ENCODE results near the gene FADS6.
"Not testable (repeated sequence)": the region's sequence is repeated elsewhere in the genome, so short reads cannot be mapped to it uniquely, and the experiment has no call there.

The FADS6 gene

DNA sequence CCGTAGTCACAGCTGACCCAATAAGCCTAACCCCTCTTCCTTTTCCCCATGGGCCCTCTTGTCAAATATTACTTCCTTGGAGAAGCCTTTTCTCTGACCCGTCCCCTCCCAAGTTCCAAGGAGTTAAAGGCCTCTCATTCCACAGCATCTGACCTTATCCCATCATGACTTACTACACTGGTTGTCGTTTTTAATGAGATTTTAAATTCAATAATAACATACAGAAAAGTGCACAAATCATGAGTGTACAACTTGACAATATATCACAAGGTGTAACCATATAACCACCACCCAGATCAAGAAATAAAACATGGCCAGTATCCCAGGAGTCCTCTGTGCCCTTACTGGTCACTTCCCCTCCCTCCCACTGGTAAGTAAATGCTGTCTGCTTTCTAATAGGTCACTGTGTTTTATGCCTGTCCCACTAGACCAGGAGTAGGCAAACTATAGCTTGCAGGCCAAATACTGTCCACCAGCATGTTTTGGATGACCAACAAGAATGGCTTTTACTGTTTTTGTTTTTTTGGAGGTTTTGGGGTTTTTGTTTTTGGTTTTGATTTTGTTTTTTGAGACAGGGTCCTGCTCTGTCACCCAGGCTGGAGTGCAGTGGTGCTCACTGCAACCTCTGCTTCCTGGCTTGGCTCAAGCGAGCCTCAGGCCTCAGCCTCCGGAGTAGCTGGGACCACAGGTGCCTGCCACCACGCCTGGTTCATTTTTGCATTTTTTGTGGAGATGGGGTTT, 19.4 kb downstream of the FADS6 start:
- Histone ChIP-seq H2AFZ (ENCODE audit: low read depth, low read length) (peak overlapping the region; percentile 42), H3K4me3 (ENCODE audit: low read length) (peak overlapping the region; percentile 86), H3K36me3 (ENCODE audit: insufficient read depth, low read length) (no peaks in the 10 kb centered on the region), H3K9me3 (ENCODE audit: low read length) (no peaks in the 10 kb centered on the region), H3K27me3 (ENCODE audit: insufficient read depth, low read length) (peaks cover 24% of the 10 kb centered on the region), H3K4me1 (ENCODE audit: insufficient read depth, low read length) (peaks cover 19% of the 10 kb centered on the region)

DNA sequence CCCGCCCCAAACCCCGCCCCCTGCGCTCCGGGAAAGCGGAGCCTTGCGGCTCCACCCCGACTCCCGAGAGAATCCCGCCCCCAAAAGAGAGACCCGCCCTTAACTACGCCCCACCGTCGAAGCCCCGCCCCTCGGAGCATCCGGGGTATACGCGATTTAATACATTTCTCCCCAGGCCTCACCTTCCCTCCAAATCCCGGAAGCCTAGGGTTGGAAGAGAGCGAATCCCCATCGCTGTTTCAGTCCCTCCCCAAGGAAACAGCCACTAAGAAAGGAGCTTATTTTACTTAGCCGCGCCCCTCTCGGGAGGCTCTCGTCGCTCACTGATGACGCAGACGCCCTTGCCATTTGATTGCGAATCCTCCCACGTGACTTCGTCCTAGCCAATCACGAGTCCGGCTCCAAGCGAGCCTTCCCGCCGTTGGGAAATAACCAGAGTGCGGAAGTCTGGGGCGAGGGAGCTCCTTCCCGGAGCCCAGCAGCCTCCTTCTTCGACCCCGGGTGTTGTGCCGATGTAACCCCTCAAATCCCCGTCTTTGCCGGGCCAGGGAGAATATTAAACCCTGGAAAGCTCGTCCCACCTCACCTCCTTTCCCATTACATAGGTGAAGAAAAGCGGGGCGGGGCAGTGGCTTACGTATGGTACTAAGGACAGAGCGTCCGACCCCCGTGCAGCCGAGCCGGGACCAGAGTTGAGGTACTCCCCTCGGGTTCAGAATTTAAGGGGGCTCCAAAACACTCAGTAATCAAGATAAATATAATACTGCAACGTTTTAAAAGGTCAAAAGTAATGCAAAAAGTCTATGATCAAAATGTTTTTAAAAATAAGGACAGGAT, 20.2 kb downstream of the FADS6 start:
- Histone ChIP-seq H3K36me3 (ENCODE audit: insufficient read depth, low read length) (peaks cover 3% of the 10 kb centered on the region), H3K4me3 (ENCODE audit: low read length) (peak overlapping the region; percentile 98), H2AFZ (ENCODE audit: low read depth, low read length) (peak overlapping the region; percentile 42), H3K27me3 (ENCODE audit: insufficient read depth, low read length) (peaks cover 16% of the 10 kb centered on the region), H3K9me3 (ENCODE audit: low read length) (no peaks in the 10 kb centered on the region), H3K4me1 (ENCODE audit: insufficient read depth, low read length) (peaks cover 19% of the 10 kb centered on the region)

DNA sequence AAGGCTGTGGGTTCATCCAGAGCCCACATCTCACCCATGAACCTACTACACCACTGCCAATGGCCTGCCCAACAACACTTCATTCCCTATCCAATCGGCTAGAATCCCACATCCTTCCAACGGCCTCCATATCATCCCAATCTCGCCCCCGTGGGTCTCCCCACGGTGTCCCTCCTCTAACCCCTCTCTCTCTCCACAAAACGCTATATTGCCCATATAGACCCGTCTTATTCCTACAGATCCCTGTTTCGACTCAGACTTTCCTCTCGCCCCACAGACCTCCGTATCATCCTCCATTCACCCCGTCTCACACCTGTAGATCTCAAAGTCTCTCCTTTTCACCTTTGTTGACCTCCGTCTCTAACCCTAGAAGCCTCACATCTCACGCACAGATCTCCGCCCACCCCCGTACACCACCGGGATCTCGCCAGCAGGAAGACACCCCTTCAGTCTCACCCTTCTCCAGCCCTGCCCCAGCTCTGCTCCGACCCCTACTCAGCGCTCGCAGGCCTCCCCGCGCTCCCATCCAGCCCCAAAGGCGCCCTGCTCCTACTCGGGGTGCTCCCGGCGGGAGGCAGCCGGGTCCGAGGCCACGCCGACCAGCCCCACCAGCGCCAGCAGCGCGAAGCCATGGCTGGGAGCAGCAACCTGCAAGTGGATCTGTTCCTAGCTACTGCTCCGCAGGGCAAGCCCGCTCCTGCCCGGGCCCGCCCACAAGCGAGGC, 21.0 kb downstream of the FADS6 start, which contains the start of gene FDXR:
TSS of gene FDXR (minus strand) at position 682 of the 724 bp plus-strand sequence. CDS start at position 632, 50 bp downstream.
- Histone ChIP-seq H2AFZ (ENCODE audit: low read depth, low read length) (peak within 1 kb of the TSS; percentile 78), H3K9me3 (ENCODE audit: low read length) (no peaks in the 10 kb centered on the region), H3K4me1 (ENCODE audit: insufficient read depth, low read length) (peaks cover 19% of the 10 kb centered on the region), H3K4me3 (ENCODE audit: low read length) (peak within 1 kb of the TSS; percentile 98), H3K36me3 (ENCODE audit: insufficient read depth, low read length) (peaks cover 5% of the 10 kb centered on the region), H3K27me3 (ENCODE audit: insufficient read depth, low read length) (peaks cover 9% of the 10 kb centered on the region)

DNA sequence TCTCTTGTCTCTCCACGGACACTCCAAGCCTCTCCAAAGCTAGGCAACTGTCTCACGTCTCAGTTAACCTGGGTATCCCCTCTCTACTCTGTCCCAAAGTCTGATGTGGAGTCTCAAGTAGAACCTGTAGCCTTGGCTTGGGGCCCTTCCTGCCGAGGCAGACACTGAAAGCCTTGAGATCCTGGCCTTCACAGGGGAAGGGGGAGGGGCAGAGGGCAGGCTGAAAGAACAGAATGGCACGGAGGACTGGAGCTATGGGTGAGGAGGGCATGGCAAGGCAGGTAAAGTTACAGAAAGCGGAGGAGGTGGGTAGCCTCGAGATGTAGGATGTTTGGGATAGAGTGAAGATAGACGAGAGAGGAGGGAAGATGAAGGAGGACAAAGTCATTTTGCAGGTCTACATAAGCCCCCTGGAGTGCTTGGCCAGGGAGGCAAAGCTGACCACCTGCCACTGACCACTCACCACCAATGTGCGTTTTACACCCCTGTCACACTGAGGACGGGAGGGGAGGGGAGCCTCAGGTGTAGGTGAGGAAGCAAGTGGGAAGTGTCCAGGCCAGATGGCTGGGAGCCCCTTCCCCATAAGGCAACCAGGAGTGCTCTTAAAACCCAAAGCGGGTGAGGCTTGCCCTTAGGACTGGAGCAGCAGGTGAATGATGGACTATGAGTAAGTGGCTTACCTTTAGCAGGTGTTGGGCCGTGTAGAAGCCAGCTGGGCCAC, 21.9 kb downstream of the FADS6 start:
- Histone ChIP-seq H2AFZ (ENCODE audit: low read depth, low read length) (no peak overlapping the region), H3K27me3 (ENCODE audit: insufficient read depth, low read length) (peaks cover 3% of the 10 kb centered on the region), H3K9me3 (ENCODE audit: low read length) (no peaks in the 10 kb centered on the region), H3K4me3 (ENCODE audit: low read length) (peak overlapping the region; percentile 98), H3K36me3 (ENCODE audit: insufficient read depth, low read length) (peaks cover 7% of the 10 kb centered on the region), H3K4me1 (ENCODE audit: insufficient read depth, low read length) (peaks cover 19% of the 10 kb centered on the region)

DNA sequence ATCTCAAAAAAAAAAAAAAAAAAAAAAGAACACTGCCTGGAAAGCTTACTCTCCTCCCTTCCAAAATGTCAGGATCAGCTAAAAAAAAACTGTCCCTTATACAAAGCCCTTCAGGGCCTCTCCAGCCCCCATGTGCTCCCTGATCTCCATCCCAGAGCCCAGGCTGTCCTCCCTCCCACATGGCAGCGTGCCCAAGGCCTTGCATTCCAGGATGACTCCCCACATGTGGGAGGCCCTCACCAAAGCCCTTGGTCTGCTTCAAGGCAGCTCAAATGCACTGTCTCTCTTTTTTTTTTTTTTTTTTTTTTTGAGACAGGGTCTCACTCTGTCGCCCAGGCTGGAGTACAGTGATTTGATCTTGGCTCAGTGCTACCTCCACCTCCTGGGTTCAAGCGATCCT, 22.9 kb downstream of the FADS6 start:
- peaks cover 19% of the 10 kb centered on the region for H3K4me1 ChIP-seq (ENCODE audit: insufficient read depth, low read length)

DNA sequence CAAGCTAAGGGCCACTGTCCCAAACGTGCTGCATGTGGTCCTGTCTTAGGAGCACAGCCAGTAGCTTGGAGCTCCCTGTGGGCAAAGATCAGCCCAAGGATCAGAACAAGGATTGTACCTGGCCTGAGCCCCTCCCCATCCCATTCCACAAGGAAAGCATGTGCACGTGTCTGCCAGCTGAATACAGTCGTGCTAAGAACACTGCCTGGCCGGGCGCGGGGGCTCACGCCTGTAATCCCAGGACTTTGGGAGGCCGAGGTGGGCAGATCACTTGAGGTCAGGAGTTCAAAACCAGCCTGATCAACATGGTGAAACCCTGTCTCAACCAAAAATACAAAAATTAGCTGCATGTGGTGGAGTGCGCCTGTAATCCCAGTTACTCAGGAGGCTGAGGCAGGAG, 23.4 kb downstream of the FADS6 start:
- H3K4me3 ChIP-seq (ENCODE audit: low read length); H2AFZ ChIP-seq (ENCODE audit: low read depth, low read length); H3K36me3 ChIP-seq (ENCODE audit: insufficient read depth, low read length); H3K27me3 ChIP-seq (ENCODE audit: insufficient read depth, low read length); H3K9me3 ChIP-seq (ENCODE audit: low read length): not testable (repeated sequence)
- H3K4me1 ChIP-seq (ENCODE audit: insufficient read depth, low read length) = peaks cover 19% of the 10 kb centered on the region

More for the DNA sequence above, 22.9 kb downstream of the FADS6 start:
- H3K36me3 ChIP-seq (ENCODE audit: insufficient read depth, low read length) = peaks cover 7% of the 10 kb centered on the region
- H3K9me3 ChIP-seq (ENCODE audit: low read length) = no peaks in the 10 kb centered on the region
- no peak overlapping the region for H2AFZ ChIP-seq (ENCODE audit: low read depth, low read length)
- H3K27me3 ChIP-seq (ENCODE audit: insufficient read depth, low read length) = no peaks in the 10 kb centered on the region
- no peak overlapping the region for H3K4me3 ChIP-seq (ENCODE audit: low read length)

- Histone ChIP-seq H2AFZ (ENCODE audit: low read depth, low read length) (no peak overlapping the region), H3K27me3 (ENCODE audit: insufficient read depth, low read length) (no peaks in the 10 kb centered on the region), H3K4me3 (ENCODE audit: low read length) (no peak overlapping the region), H3K36me3 (ENCODE audit: insufficient read depth, low read length) (peaks cover 7% of the 10 kb centered on the region), H3K9me3 (ENCODE audit: low read length) (no peaks in the 10 kb centered on the region), H3K4me1 (ENCODE audit: insufficient read depth, low read length) (peaks cover 17% of the 10 kb centered on the region)
Observed at GRCh38 chr17:74868908-74869255, 24.6 kb downstream of the FADS6 start.

GRCh38 chr17:74868251-74868907, 25.1 kb downstream of the FADS6 start:
- Histone ChIP-seq H3K36me3 (ENCODE audit: insufficient read depth, low read length) (peaks cover 10% of the 10 kb centered on the region), H3K27me3 (ENCODE audit: insufficient read depth, low read length) (no peaks in the 10 kb centered on the region), H3K9me3 (ENCODE audit: low read length) (no peaks in the 10 kb centered on the region), H2AFZ (ENCODE audit: low read depth, low read length) (no peak overlapping the region), H3K4me1 (ENCODE audit: insufficient read depth, low read length) (peaks cover 15% of the 10 kb centered on the region), H3K4me3 (ENCODE audit: low read length) (no peak overlapping the region)

DNA sequence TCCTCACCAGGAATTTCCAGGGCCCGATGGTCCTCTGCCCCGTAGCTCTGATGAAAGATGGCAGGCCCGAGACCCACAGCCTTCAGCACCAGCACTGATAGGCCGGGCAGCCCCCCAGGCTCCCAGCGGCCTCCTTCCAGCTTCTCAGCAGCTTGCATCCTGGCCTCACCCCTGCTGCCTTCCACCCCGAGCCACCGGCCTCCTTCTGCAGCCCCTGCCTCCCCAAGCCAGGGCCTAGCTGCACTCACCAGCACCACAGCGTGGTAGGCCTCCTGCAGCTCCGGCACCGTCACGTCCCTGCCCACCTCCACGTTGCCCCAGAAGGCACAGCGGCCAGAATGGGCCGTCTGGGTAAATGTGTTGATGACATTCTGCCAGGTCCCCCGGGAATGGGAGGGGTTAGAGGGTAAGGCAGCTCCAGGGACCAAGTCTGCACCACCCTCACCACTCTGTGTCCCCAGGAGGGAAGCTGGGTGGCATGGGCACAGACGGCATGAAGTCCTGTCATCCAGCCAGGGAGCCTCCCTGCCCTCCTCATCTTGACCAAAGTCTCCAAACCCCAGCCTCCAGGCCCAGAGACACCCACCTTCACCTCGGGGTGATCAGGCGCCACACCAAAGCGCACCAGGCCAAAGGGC, 27.1 kb downstream of the FADS6 start:
- peaks cover 10% of the 10 kb centered on the region for H3K36me3 ChIP-seq (ENCODE audit: insufficient read depth, low read length)
- H2AFZ ChIP-seq (ENCODE audit: low read depth, low read length) = no peak overlapping the region

DNA sequence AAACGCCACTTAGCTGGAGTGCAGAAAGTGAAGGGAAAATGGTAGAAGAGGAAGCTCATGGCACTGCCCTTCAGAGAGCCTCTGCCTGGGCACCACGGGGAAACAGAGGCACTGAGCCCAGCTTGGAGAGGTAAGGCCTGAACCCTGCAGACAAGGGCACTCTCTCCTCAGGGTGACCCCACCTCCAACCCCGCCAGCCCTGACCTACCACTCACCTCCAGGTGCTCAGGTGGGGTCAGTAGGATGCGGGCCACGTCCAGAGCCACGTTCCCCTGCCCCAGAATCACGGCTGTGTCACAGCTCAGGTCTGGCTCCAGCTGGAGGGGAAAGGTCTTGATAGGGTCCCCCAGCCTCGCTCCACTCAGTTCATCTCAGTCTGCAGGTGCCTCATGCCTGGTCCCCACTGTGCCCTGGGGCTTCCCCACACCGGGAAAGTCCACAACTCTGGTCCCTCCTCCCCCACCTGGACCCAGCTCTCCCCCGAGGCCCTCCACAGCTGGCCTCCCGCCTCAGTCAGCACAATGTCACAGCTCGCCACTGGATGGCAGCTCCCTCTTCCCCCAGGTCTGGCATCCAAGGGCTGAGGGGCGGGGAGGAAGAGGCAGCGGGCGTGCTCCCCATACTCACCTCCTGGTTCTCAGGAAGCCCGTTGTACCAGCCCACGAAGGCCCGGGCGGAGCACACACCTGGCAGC, 27.8 kb downstream of the FADS6 start:
- no peaks in the 10 kb centered on the region for H3K9me3 ChIP-seq (ENCODE audit: low read length)
- peaks cover 11% of the 10 kb centered on the region for H3K27me3 ChIP-seq (ENCODE audit: insufficient read depth, low read length)
- peaks cover 9% of the 10 kb centered on the region for H3K4me1 ChIP-seq (ENCODE audit: insufficient read depth, low read length)
- H3K36me3 ChIP-seq (ENCODE audit: insufficient read depth, low read length) = peaks cover 10% of the 10 kb centered on the region
- H2AFZ ChIP-seq (ENCODE audit: low read depth, low read length) = no peak overlapping the region
- H3K4me3 ChIP-seq (ENCODE audit: low read length) = no peak overlapping the region

More for the DNA sequence above, 27.1 kb downstream of the FADS6 start:
- no peak overlapping the region for H3K4me3 ChIP-seq (ENCODE audit: low read length)
- H3K27me3 ChIP-seq (ENCODE audit: insufficient read depth, low read length) = peaks cover 5% of the 10 kb centered on the region
- peaks cover 7% of the 10 kb centered on the region for H3K4me1 ChIP-seq (ENCODE audit: insufficient read depth, low read length)
- no peaks in the 10 kb centered on the region for H3K9me3 ChIP-seq (ENCODE audit: low read length)

DNA sequence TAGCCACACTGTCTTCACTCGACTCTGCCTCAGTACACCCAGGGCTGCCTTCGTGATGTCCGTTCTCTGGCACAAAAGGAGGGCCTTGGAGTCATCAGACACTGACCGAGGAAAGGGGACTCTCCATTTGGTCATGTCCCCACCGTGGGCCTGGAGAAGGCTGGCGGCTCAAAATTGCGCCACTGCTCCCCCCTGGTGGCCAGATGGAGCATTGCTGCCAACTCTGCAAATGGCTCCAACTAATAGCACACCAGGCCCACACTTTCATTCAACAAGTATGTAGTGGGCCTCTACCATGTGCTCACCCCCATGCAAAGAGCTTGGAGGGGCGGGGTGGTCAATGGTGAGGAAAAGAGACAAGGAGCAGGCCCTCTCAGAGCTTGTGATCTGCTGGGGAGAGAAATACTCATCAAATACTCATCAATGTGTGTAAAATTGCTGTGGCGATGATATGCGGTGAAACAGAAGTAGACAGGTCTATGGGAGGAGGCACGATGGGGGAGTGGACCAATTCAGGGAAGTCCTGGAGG, 28.5 kb downstream of the FADS6 start:
- Histone ChIP-seq H3K4me1 (ENCODE audit: insufficient read depth, low read length) (peaks cover 9% of the 10 kb centered on the region), H3K9me3 (ENCODE audit: low read length) (no peaks in the 10 kb centered on the region), H2AFZ (ENCODE audit: low read depth, low read length) (no peak overlapping the region), H3K4me3 (ENCODE audit: low read length) (no peak overlapping the region), H3K36me3 (ENCODE audit: insufficient read depth, low read length) (peaks cover 10% of the 10 kb centered on the region), H3K27me3 (ENCODE audit: insufficient read depth, low read length) (peaks cover 18% of the 10 kb centered on the region)

All from neuron (in vitro differentiated cells).